Activated naive CD4-positive, alpha-beta T cell treated with Interleukin-2 at 50 U/mL for 16 hours (primary cell): ENCODE data around the gene COBL.
"Not testable (repeated sequence)": the region's sequence is repeated elsewhere in the genome, so short reads cannot be mapped to it uniquely, and the experiment has no call there.

Experiments
- DNase-seq: peaks from one replicate; pipeline ENCODE4 v3.0.0-alpha.2; 2020

COBL gene

DNA sequence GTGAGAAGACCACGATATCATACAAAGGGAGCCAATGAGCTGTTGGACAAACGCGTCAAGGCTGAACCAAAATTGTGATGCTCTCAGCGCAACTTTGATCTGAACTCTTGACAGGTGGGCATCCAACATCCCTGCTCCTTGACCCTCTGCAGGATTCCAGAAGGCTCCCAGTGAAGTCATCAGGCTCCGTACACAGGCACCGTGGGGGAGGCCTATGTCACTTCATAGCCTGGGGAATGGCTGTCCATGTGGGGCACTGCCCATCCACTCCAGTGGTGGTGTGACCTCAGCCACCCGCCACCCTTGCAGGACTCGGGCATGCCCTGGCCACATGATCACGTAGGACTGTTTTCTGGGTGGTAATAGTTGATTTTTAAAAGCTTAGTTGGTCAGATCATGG is 300.1 kb downstream of the COBL start:
- no peak for DNase-seq

DNA sequence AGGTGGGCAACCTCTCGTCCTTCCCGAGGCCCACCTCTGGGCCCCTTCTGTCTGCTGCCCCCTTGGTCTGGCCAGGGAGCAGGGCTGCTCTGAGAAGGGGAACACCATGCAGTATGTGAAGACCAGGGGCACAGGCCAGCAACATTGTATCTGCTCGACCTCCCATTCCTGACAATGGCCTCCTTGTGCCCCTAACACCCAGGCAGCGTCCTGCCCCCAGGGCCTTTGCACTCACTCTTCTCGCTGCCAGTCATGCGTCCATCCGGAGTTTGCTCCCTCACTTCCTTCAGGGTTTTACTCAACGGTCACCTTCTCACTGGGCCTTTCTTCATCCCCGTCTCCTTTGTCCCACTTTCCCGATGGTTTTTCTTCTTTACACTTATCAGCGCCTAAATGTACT is 301.0 kb downstream of the COBL start:
- DNase-seq: no peak

DNA sequence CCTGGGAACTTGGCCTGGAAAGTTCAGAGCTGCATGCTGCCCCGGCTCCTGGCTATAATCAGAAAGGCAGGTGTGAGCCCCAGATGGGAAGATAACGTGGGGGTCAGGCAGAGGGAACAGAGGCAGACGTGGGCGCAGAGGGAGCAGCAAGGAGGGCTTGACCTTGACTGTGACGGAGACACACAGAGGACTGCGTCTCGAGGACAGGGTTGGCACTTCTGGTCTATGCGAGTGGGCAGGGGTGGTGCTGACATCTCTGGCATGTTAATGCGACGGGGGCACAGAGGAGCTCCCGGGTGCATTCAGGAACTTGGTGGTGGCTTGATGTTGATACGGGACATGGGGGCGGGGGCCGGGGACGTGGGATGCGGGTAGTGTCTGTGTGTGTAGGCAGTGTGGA is 301.8 kb downstream of the COBL start:
- DNase-seq: no peak

DNA sequence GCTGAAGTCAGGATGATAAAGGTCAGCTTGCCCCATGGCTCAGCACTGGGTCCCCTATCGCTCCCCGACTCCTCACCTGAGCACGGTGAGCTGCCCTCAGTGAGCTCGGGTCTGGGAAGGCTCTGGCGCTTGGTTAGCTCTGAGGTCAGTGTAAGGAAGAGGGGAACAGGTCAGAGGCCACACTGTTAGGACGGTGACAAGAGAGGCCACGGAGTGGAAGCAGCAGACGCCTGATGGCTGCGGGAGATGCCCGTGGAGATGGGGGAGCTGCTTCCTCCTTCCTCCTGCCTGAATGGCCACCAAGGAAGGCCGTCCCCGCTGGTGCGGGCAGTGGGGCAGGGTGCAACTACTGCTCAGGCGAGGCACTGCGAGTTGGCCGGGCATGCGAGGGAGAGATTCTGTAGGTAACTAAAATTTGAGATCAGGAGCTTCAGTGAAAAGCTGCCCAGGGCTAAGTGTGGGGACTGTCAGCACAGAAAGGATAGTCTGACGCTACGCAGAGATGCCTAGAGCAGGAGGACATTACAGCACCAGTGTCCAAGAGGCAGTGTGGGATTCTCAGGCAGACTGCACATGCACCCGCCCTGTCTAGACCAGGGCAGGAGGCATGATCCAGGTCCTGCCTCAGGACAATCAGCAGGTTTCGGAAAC is 302.6 kb downstream of the COBL start:
- DNase-seq: no peak

DNA sequence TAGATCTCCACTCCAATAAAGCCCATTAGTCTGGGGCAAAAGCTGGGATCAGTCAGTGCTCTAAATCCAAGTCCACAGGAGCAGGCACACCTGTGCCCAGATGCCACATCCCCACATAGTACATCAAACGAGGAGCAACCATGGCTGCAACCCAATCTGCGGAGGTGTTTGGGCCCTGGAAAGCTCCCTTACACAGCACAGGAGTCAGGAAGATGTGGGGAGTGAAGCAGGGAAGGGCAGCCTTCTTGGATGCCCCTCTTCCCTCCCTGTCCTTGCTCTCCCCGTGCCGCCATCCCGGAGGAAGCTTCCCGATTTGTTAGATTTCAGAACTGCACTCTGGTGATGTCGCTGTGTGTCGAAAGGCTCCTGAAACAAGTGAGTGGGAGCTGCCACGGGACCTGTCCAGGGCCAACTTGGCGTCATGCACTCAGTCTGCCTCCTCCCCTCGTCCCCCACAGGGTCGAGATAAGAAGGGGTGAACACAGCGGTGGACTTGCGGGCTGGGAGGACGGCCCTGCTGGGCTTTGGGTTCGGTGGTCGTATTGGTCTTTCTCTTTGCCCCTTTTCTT is 303.3 kb downstream of the COBL start:
- no peak for DNase-seq

DNA sequence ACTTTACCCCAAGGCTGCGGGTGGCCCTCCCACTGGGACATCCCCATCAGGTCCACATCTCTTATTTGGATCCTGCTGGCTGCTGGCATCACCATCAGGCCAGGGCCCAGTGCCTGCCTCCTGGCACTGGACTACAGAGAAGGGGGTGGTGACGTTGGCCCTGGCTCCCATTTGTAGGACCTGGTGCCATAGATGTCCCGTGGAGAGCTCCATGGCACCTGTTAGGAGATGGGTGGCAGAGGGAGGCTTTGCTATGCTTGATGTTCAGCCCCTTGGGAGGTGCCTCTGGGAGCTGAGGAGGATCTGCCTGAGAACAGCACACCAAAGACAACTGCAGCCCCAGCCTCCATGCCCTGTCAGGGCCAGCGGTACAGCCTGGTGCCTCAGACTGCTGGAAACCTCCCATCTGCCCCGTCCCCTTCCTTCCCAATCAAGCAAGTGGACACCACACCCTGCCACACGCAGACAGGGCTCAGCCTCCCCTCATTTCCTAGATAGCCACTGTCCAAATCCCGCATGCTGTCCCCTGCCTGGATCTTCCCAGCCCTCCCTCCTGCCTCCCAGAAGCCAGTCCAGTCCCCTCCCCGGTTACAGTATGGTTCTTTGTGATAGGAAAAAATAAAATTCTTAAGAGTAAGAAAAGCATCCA is 303.9 kb downstream of the COBL start:
- DNase-seq: no peak

DNA sequence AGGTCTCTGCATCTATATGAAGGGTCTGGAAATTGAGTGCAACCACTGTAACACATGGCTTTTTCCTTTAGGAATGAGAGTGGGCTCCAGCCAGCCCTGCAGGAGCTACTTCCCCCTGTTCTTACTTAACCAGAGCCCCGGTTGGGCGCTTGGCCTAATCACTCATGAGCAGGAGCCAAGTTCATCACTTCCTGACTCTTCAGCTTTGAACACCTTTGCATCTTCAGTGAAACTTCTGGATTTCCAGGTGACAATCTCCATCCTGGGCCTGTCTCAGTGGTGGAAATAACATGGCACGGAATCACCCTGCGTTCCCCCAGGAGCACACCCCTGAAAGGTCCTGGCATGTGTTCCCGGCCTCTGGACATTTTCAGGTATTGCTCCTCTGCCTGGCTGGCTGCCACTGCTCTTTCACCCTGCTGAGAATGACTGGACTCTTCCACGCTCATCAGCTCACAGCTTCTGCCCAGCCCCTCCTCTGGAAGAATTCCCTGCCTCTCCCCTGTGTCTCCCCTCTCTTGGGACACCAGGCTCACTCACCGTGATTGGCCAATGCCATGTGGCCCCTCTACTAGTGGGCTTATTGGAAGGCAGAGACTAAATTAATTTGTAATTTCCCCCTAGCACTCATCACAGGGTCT is 304.8 kb downstream of the COBL start:
- DNase-seq: no peak

DNA sequence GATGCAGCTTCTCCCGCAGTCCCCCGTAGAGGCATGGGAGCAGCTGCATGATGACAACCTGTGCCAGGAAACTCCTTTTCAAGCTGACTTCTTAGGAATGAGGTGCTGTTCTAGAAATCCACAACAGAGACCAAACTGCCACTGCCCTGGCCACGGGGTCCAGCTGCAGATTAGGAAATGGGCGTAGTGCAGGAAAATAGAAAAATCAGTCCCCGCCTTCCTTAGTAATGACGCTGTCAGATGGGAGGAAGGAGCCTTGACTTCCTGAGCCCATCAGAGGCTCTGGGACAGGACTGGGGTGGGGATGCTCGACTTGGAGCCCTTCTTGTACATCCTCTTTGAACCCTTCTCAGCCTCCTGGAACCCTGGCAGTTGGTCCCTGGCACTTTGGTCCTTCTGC is 306.1 kb downstream of the COBL start:
- no peak for DNase-seq

DNA sequence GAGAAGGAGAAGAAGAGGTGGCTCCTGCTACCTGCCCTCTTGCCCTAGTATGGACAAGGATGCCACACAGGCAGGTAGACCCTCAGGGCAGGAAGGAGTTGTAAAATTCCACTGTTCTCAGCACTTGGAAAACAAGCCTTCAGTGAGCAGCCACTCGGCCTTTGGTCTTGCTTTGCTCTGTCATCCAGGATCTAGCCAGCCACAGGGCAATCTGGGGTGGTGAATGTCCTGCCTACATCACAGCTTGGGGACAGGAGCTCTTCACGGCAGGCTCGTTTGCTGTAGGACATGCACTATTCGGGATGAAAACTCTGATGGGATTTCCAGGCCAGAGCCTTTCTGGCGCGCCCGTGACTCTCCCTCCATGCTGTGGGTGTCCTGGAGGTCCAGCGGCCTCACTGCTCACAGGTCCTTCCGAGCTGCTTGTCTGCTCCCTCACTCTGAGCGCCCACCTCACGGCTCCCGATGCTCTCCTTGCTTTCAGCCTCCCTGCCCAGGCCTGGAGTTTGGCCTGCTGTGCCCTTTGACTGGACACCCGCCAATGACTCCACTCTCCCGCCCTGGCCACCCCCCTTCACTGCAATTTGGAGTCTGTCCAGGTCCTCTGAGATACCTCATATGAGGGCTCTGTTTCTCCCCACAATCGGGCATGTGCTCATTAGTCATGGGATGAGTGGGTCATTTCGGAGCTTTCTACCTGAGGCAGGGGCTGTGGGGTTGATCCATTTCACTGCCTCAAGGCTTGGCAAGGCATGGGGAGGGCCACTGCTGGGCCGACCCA is 306.7 kb downstream of the COBL start:
- no peak for DNase-seq

DNA sequence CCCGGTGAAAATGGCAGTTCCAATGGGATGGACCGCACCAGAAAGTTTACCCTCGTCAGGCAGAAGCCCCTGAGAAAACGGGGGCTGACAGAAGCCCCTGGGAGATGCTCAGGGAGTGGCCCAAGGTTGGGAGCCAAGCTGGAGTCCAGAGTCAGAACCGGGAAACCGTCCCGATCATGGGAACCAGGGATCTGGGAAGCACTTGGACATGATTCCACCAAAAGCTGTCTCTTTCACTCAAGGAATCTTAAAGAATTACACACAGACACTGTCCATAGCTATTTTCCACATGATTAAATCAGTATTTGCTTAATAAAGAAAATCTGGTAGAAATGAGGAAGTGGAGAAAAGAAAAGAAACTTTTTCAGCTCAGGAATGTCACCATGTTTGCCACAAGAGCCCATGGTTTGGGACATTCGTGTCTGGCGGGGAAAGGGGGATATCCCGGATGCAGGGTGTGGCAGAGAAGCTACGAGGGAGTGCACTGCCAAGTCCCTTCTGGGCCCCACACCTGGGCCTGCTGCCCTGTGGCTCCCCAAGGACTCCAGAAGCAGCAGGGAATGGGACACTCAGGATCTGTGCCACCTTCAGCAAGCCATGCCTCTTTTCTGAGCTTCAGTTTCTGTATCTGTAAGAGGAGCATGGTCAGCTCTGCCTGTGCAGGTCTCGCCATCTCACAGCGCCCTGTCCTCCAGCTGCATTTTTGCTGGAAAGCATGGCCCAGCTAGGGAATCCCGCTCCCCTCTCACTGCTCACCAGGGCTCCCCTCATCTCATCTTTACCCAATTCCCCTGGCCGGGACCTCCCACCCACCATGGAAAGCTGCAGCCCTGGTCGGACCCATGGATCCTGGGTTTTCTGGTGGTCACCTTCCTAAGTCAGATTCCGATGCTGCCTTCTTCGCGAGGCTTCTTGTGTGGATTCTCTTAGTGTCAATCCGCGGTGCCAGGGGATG is 308.8 kb downstream of the COBL start:
- DNase-seq: no peak

DNA sequence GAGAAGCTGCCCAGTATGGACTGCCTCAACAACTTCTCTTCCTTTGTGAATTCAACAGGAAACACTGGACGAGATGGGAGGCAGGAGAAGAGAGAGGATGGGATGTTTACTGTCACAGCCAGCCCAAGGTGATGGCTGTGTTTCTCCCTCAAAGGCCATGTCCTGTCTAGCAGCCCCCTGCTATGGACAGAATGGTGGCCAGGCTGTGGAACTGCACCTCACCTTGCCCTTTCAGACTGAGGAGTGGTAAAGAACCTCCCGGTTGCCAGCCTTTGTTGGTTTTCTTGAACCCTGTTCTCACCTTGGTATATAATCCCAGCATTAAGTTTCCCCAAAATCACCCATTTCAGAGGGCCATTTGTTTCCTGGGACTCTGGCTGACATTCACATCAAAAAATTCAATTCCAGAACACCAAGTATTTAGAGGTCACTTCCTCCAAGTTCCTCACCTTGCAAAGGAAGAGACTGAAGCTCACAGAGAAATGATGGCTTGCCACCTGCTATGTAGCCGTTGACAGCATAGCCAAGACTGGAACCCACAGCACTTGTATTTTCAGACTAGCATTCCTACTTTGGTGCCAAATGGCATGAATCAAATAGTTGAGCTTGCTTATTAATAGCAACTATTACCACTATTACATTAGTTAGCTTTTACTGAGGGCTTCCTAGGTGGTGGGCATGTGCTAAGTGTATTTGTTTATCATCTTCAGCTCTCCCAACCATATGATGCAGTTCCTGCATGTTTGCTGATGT is 309.9 kb downstream of the COBL start:
- DNase-seq: no peak

DNA sequence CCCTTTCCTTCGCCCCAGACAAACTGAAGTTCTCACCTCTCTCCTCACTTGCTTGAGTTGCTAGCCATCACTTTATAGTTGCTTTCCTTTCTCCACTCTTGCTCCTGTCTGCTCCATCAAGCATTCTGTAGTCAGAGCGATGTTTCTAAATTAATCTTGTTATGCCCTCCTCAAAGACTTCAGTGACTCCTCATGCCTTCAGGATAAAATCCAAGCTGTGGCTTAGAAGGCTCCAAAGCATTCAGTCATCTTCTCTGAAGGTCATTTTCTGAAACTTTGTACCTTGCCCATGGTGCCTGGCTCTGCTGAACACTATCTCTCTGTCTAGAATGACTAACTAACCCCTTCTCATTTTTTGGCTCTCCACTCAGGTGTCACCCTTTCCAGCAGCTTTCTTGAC is 311.5 kb downstream of the COBL start:
- no peak for DNase-seq

DNA sequence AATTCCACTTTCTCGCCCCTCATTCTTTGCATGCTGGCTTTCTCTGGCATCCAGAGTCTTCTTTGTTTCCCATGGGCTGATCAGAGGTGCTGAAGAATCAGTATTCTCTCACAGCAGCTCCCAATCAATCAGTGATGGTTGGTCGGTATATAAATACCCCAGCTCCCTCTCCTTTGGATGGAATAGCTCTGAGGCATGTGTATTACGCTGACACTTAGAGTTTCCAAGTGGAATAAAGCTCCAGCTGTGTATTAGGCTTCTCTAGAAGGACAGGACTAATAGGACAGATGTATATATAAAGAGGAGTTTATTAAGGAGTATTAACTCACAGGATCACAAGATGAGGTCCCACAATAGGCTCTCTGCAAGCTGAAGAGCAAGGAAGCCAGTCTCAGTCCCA is 315.7 kb downstream of the COBL start:
- no peak for DNase-seq

DNA sequence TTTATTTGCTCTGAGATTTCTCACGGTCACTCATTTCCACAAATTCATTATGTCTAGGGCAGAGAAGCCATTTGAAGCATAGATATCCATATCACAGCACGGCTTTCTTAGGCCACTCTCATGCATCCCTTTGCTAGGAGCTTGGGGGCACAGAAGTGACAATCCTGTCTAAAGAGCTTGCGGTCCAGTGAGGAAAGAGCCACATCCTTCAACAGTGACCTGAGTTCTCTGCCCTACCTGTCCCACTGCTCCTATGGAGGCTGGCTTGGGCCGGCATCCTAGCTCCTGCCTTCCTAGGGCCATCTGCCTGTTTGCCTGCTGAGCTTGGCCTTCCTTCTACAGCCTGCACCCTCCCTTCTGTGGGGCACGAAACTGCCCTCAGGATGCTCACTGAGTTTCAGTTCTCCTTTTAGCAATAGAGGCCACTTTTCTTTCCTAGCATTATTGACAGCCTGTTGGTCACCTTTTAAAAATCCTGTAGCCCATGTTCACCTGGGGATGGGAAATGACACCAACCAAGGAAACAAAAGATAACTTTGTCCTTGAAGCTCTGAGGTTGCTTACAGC is 321.8 kb downstream of the COBL start:
- DNase-seq: no peak

DNA sequence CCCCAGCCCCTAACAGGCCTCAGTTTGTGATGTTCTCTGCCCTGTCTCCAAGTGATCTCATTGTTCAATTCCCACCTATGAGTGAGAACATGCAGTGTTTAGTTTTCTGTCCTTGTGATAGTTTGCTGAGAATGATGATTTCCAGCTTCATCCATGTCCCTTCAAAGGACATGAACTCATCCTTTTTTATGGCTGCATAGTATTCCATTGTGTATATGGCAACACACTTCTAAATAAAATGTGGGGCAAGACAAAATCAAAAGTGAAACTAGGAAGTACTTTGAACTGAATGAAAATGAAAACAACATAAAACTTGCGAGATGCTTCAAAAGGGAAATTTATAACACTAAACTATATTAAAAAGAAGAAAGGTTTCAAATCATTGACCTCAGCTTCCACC is 326.4 kb downstream of the COBL start:
- not testable (repeated sequence) for DNase-seq

DNA sequence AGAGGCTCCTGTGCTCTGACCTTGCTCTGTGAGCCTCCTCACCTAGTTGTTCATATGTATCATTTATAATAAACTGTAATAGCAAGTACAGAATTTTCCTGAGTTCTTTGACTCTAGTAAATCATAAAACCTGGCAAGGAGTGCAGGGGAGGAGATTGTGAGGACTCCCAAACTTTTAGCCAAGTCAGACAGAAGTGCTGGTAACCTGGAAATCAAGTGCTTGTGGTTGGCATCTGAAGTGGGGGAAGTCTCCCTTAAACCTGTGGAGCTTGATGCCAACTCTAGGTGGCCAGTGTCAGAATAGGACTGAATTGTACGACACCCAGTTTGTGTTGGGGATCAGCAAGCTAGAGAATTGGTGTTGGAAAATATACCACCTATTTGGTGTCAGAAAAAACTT is 327.6 kb downstream of the COBL start:
- no peak for DNase-seq

DNA sequence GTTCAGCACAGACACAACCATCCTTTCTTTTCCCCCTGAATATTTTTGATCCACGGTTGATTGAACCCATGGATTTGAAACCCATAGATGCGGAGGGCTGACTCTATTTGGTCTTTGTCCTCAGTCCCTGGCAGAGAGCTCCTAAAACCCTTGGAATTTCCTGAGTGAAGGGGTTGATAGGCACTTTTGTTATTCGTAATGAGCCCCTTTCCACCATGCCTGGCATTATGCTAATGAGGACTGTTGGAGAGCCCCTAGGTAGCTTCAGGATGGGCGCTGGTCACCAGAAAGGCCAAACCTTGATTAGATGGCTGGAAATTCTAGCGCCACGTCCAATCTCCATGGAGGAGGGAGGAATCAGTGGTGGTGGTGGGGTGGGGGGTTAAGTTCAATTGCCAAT is 328.1 kb downstream of the COBL start:
- DNase-seq: no peak

DNA sequence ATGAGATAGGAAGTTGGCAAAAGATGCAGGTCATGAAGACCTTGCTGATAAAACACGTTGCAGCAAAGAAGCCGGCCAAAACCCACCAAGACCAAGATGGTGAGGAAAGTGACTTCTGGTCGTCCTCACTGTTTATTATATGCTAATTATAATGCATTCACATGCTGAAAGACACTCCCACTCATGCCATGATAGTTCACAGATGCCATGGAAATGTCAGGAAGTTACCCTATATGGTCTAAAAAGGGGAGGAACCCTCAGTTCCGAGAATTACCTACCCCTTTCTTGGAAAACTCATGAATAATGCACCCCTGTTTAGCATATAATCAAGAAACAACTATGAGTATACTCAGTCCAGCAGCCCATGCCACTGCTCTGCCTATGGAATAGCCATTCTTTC is 331.5 kb downstream of the COBL start:
- no peak for DNase-seq

DNA sequence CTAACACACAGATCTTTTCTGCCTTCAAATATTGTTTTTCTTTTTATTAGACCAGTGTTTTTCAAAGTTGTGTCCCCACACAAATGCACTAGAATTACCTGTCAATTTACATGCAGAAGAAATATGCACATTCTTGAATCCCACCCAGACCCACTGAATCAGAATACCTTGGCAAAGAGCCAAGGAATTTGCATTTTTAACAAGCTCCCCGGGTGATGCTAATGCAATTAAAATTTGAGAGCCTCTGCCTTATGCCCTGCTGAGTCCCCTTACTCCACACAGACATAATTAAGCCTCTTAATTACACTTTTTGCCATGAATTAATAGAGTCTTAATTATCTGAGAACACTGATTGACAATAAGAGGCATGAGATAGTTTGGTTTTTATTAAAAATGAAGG is 332.8 kb downstream of the COBL start:
- DNase-seq: no peak

DNA sequence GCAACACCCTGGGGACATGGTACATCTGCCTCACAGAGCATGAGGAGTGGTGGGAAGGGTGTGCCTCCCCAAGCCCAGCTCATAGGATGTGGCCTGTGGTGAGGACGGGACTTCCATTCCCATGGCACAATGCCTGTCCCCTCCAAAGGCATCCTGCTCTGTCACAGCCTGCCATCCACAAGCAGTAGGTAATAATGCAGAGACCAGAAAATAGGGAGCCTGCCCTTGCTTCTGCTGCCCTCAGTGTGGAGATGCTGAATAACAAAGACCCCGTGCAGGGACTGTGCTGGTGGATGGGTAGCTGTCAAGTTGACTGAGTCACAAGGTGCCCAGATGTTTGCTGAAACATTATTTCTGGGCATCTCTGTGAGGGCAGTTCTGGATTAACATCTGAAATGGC is 334.0 kb downstream of the COBL start:
- DNase-seq: no peak

DNA sequence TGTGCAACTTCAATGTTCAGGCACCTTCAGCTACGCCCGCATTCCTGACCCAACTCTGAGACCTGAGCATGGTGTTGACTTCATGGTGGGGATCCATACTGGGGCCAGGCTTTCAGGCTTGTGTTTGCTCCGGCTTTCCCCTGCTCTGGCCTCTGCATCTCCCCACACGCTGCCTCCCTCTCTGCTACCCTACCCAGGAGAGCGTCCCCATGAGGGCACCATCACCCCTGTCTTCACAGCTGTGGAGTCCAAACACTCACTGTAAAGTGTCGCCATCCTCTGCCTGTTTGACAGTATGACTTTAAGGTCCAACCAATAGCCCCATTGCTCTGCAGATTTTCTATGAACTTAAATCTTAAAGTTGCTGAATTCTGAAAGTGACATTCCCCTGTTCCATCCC is 334.9 kb downstream of the COBL start:
- DNase-seq: no peak
